K562 (cell line): ENCODE results near the gene CCNT1. TPM values are rescaled to one million over a fixed set of nuclear protein-coding genes. Genes with fewer than 3 reads are reported as not detected.

Source experiments
- ATAC-seq: fragments of 200-7000 bp; cut with Tn5 transposase; 3 replicates; pipeline ENCODE4 v1.9.1; 2020; ENCODE audit warnings: moderate library complexity
- BruUV-seq: library from RNA; stranded (reverse); fragments of 400-500 nt; replicated peaks from 2 replicates; lab custom pipeline; 2021; lab: Mats Ljungman, UMichigan
- CTCF ChIA-PET: fragments of 300-600 bp; formaldehyde crosslinking; extraction: SDS; loops from one replicate; lab custom pipeline; 2021; ENCODE audit warnings: low intra/inter-chr PET ratio; lab: Yijun Ruan, JAX
- POLR2A ChIA-PET: fragments of 300-600, 350-650 bp; sonication (Branson Sonifier 250); formaldehyde crosslinking; extraction: SDS; loops from one replicate; lab custom pipeline; 2021; ENCODE audit warnings: antibody characterized with exemption, inconsistent platforms; lab: Yijun Ruan, JAX
- DNase-seq, 4 experiments: peaks; one replicate each; pipeline versions ENCODE4 v3.0.0 to v3.0.0-alpha.2; 2011 to 2018; ENCODE audit warnings: low spot score in 3 of 4, mixed read lengths in 3 of 4; ENCODE audit errors: extremely low read depth in 1 of 4
- FAIRE-seq: peaks from 2 replicates; lab custom pipeline; 2011; peaks lifted over from hg19 to GRCh38; lab: Jason Lieb, UNC
- H2AFZ ChIP-seq: 2 replicates; pipeline ENCODE4 v1.6.0; 2011; ENCODE audit warnings: low read depth, low read length, control low read depth, inconsistent platforms
- H3K27ac ChIP-seq: fragments of 200-600 bp; 3 replicates; pipeline ENCODE4 v1.8.0; 2011; ENCODE audit warnings: low read depth, mild to moderate bottlenecking, control low read depth, inconsistent platforms, low read length, moderate library complexity, mixed read lengths; ENCODE audit errors: extremely low read depth
- H3K27me3 ChIP-seq, 2 experiments: fragments of 300-600 bp in 1 of 2; 2 replicates in 1 of 2; 3 replicates in 1 of 2; pipeline versions ENCODE4 v1.6.0 to v1.8.0; 2011; ENCODE audit warnings: inconsistent platforms in 2 of 2, low read length in 2 of 2, mild to moderate bottlenecking in 1 of 2, mixed read lengths in 1 of 2, moderate library complexity in 1 of 2; ENCODE audit not compliant: control insufficient read depth in 2 of 2, insufficient read depth in 2 of 2
- H3K36me3 ChIP-seq: fragments of 300-600 bp; 3 replicates; pipeline ENCODE4 v1.8.0; 2011; ENCODE audit warnings: mild to moderate bottlenecking, low read length, inconsistent platforms; ENCODE audit not compliant: control insufficient read depth, insufficient read depth
- H3K4me1 ChIP-seq, 2 experiments: fragments of 200-600 bp in 1 of 2; replicated peaks in 1 of 2; 2 replicates in 1 of 2; 3 replicates in 1 of 2; pipeline versions ENCODE4 v1.5.1 to v1.8.0; 2011; ENCODE audit warnings: inconsistent platforms in 2 of 2, low read length in 2 of 2, mild to moderate bottlenecking in 1 of 2, mixed read lengths in 1 of 2, moderate library complexity in 1 of 2; ENCODE audit not compliant: control insufficient read depth in 2 of 2, insufficient read depth in 2 of 2
- H3K4me2 ChIP-seq: 2 replicates; pipeline ENCODE4 v1.6.1; 2011; ENCODE audit warnings: low read length, control low read depth, inconsistent platforms, mixed read lengths; ENCODE audit not compliant: insufficient read depth
- H3K4me3 ChIP-seq: fragments of 200-600 bp; sonication (generic), shearing (Covaris generic); 2 replicates; pipeline ENCODE4 v1.5.1; 2016; ENCODE audit warnings: control low read depth, inconsistent platforms
- H3K79me2 ChIP-seq: fragments of 200-600 bp; 3 replicates; pipeline ENCODE4 v1.8.0; 2011; ENCODE audit warnings: low read length, inconsistent platforms; ENCODE audit not compliant: control insufficient read depth, insufficient read depth
- H3K9ac ChIP-seq, 2 experiments: 2 replicates each; pipeline versions ENCODE4 v1.6.0 to v1.6.1; 2011; ENCODE audit warnings: low read depth in 2 of 2, low read length in 2 of 2, control low read depth in 1 of 2, inconsistent platforms in 1 of 2, mild to moderate bottlenecking in 1 of 2, mixed read lengths in 1 of 2; ENCODE audit not compliant: insufficient read depth in 1 of 2
- H3K9me1 ChIP-seq: one replicate; pipeline ENCODE4 v1.6.0; 2011; ENCODE audit warnings: inconsistent platforms, mild to moderate bottlenecking, low read length, moderate library complexity; ENCODE audit not compliant: control insufficient read depth, insufficient read depth
- H3K9me3 ChIP-seq: replicated peaks from 2 replicates; pipeline ENCODE4 v1.5.1; 2011; ENCODE audit warnings: low read depth, low read length, inconsistent platforms; ENCODE audit not compliant: control insufficient read depth, insufficient read depth
- H4K20me1 ChIP-seq: replicated peaks from 2 replicates; pipeline ENCODE4 v1.6.1; 2011; ENCODE audit warnings: low read length, inconsistent platforms, mixed read lengths; ENCODE audit not compliant: control insufficient read depth, insufficient read depth
- CHCHD3 ChIP-seq: fragments of 250-450 bp; sonication (Bioruptor Pico); IDR thresholded peaks from 2 replicates; pipeline ENCODE4 v2.1.2; 2022; ENCODE audit warnings: mild to moderate bottlenecking
- WGBS: fragments of 100-300 bp; shearing (Covaris generic); methylation state at CpG from one replicate; pipeline ENCODE4 v1.1.6; 2016; ENCODE audit warnings: low coverage, mixed read lengths; ENCODE audit not compliant: insufficient coverage; ENCODE audit errors: missing lambda C conversion rate; 5-methylcytosine and 5-hydroxymethylcytosine counted together
- in situ Hi-C: fragments of 300-500 bp; cut with MboI; formaldehyde crosslinking; loops from 4 replicates; pipeline ENCODE4 v1.15.0; 2018; ENCODE audit warnings: inconsistent platforms, mixed read lengths
- intact Hi-C: fragments of 100-400 bp; cut with micrococcal nuclease; formaldehyde crosslinking; loops from 2 replicates; pipeline ENCODE4 v1.14.2; 2022
- polyA plus RNA-seq, 8 experiments: library from polyadenylated mRNA; depleted of rRNA in 4 of 8; stranded (reverse) in 5 of 8; unstranded in 3 of 8; fragments of >200 nt; fragmentation: Nextera tagmentation in 2 of 8; fragmentation: Illumina TruSeq in 1 of 8; extraction: Ambion mirVana in 2 of 8; extraction: Trizol in 1 of 8; gene quantifications; 2 replicates each; pipeline versions ENCODE4 v1.2.1 to v1.2.3, GENCODE V29; 2011 to 2014; ENCODE audit warnings: inconsistent platforms in 1 of 8, missing spikeins in 1 of 8
- total RNA-seq, 7 experiments: library from RNA; depleted of rRNA in 6 of 7; stranded (reverse); fragments of >200 nt in 6 of 7; fragmentation: Illumina TruSeq in 2 of 7; extraction: Trizol in 2 of 7; gene quantifications; 2 replicates each; pipeline versions ENCODE4 v1.2.1 to v1.2.3, GENCODE V29; 2011 to 2021; ENCODE audit warnings: low replicate concordance in 1 of 7
- TF ChIP-seq, protein P1 (sequence below), 2 experiments: fragments of 450-650 bp in 1 of 2; sonication (generic) in 1 of 2; formaldehyde crosslinking in 1 of 2; IDR thresholded peaks; 2 replicates each; pipeline versions ENCODE4 v1.7.1 to v1.9.0; 2016 to 2022; ENCODE audit warnings: inconsistent platforms in 1 of 2, mild to moderate bottlenecking in 1 of 2, missing genetic modification reagents in 1 of 2

Gene CCNT1
- total and polyA plus RNA-seq, 9 of the 15 experiments (the other 6 are each of a cell fraction or from before 2014, with no cell fraction given): 9.7 to 52.4 (median 33.4) TPM

DNA sequence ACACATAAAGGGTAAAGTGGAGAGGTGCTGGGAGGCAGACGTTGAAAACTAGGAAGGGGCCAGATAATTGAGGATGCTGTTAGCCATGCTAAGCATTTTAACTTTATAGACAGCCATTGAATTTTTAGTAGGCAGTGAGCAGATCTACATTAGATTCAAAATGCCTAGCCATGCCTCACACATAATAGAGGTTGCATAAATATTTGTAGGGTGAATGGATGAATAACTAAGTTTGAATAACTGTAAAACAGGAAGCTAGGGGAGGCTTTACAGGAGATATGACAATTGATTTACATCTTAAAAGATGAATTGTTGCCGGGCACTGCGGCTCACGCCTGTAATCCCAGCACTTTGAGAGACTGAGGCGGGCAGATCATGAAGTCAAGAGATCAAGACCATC lies 12.3 kb upstream of the CCNT1 start:
- Histone ChIP-seq H3K9ac (no peak overlapping the region), H2AFZ (peak overlapping the region; percentile 9; the same call in 1 of the 2 replicates), H4K20me1 (no peaks in the 10 kb centered on the region), H3K36me3 (no peaks in the 10 kb centered on the region), H3K4me3 (no peak overlapping the region), H3K4me2 (no peak overlapping the region), H3K4me1 (no peaks in the 10 kb centered on the region), H3K79me2 (no peaks in the 10 kb centered on the region), H3K9me3 (no peaks in the 10 kb centered on the region), H3K9me1 (no peaks in the 10 kb centered on the region), H3K27ac (no peak overlapping the region), H3K27me3 (peaks cover 10% of the 10 kb centered on the region in 2 experiments; a peak in 4 of 5 replicates)
- BruUV-seq: no TSS peak
- 18% methylated on average over 5 of the region's 5 CpGs for WGBS
- ChIA-PET POLR2A (interaction anchor here (0.9 kb wide), 1 partner anchor 11 kb away, joined by 3 read pairs; no protein-coding TSS in a partner anchor), CTCF (interaction anchor here (0.6 kb wide), 1 partner anchor 169 kb away, joined by 3 read pairs; no protein-coding TSS in a partner anchor)
- DNase-seq (no peak), FAIRE-seq (no peak), ATAC-seq (no peak)
- intact Hi-C loops: no loop called here
- TF ChIP-seq CHCHD3: no peak
- TF ChIP-seq, protein P1, sequence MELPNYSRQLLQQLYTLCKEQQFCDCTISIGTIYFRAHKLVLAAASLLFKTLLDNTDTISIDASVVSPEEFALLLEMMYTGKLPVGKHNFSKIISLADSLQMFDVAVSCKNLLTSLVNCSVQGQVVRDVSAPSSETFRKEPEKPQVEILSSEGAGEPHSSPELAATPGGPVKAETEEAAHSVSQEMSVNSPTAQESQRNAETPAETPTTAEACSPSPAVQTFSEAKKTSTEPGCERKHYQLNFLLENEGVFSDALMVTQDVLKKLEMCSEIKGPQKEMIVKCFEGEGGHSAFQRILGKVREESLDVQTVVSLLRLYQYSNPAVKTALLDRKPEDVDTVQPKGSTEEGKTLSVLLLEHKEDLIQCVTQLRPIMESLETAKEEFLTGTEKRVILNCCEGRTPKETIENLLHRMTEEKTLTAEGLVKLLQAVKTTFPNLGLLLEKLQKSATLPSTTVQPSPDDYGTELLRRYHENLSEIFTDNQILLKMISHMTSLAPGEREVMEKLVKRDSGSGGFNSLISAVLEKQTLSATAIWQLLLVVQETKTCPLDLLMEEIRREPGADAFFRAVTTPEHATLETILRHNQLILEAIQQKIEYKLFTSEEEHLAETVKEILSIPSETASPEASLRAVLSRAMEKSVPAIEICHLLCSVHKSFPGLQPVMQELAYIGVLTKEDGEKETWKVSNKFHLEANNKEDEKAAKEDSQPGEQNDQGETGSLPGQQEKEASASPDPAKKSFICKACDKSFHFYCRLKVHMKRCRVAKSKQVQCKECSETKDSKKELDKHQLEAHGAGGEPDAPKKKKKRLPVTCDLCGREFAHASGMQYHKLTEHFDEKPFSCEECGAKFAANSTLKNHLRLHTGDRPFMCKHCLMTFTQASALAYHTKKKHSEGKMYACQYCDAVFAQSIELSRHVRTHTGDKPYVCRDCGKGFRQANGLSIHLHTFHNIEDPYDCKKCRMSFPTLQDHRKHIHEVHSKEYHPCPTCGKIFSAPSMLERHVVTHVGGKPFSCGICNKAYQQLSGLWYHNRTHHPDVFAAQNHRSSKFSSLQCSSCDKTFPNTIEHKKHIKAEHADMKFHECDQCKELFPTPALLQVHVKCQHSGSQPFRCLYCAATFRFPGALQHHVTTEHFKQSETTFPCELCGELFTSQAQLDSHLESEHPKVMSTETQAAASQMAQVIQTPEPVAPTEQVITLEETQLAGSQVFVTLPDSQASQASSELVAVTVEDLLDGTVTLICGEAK (IDR thresholded peaks at IDR 0.05): 0 out of 2 replicates have a peak, but pooled peaks have one; percentile 41
- TF ChIP-seq, protein P1 (CRISPR knock-in tag; IDR thresholded peaks at IDR 0.05): no peak
- in situ Hi-C loops: no loop called here
